ENCODE measurements around the gene ZEB2. TPM values are rescaled to one million over a fixed set of nuclear protein-coding genes. Genes with fewer than 3 reads are reported as not detected.

Gene ZEB2
- total and polyA plus RNA-seq, 2 of the 8 experiments (the other 6 are each of a cell fraction or from before 2014, with no cell fraction given) = 0.38 TPM; not detected in 1

- Histone ChIP-seq H3K4me1 (replicated peaks in 1 of 4; ENCODE audit: control insufficient read depth in 3 of 4, insufficient read depth in 4 of 4, low read length in 3 of 4) (peaks cover 1 to 6% (median 5%) of the 10 kb centered on the region in 4 experiments; a peak in 5 of 7 replicates), H2BK20ac (ENCODE audit: low read length) (no peak overlapping the region), H3K4me2 (ENCODE audit: insufficient read depth in 1 of 2, low read depth in 2 of 2, low read length in 2 of 2) (no peak overlapping the region), H4K8ac (ENCODE audit: extremely low read depth, insufficient read depth, low read length) (no peak overlapping the region), H2AFZ (ENCODE audit: low read length) (no peak overlapping the region), H3K14ac (ENCODE audit: insufficient read length) (no peak overlapping the region), H4K20me1 (replicated peaks in 1 of 2; ENCODE audit: control insufficient read depth in 1 of 2, insufficient read depth in 2 of 2, low read length in 2 of 2) (no peaks in the 10 kb centered on the region), H3K79me2 (ENCODE audit: control insufficient read depth in 1 of 2, insufficient read depth in 2 of 2, low read length in 2 of 2) (no peaks in the 10 kb centered on the region), H2BK120ac (replicated peaks; ENCODE audit: low read depth, low read length) (no peak overlapping the region), H3K27ac (ENCODE audit: low read depth, low read length) (no peak overlapping the region), H3K4ac (replicated peaks; ENCODE audit: insufficient read length, low read depth, low read length) (peak overlapping the region; percentile 7), H3K23ac (ENCODE audit: insufficient read length) (no peak overlapping the region), H3K9ac (replicated peaks in 1 of 4; ENCODE audit: extremely low read depth in 1 of 4, low read depth in 3 of 4, low read length in 3 of 4) (no peak overlapping the region), H4K5ac (ENCODE audit: insufficient read length, low read depth, low read length) (no peak overlapping the region), H3K79me1 (ENCODE audit: low read depth, low read length) (no peaks in the 10 kb centered on the region), H3K4me3 (ENCODE audit: extremely low read depth in 1 of 4, insufficient read depth in 2 of 4, low read depth in 3 of 4, low read length in 4 of 4) (no peak overlapping the region), H3K56ac (replicated peaks; ENCODE audit: insufficient read length, low read depth, low read length) (no peak overlapping the region), H2AK5ac (ENCODE audit: low read depth, low read length) (no peak overlapping the region), H3K9me3 (ENCODE audit: insufficient read depth in 2 of 2, low read depth in 1 of 2, low read length in 1 of 2) (no peaks in the 10 kb centered on the region), H3K23me2 (ENCODE audit: low read depth, low read length) (no peaks in the 10 kb centered on the region), H3K36me3 (ENCODE audit: control insufficient read depth in 2 of 4, insufficient read depth in 4 of 4, low read length in 3 of 4) (no peaks in the 10 kb centered on the region), H2BK5ac (ENCODE audit: low read depth, low read length) (no peak overlapping the region), H3K18ac (ENCODE audit: extremely low read depth, low read length) (no peak overlapping the region), H4K91ac (replicated peaks; ENCODE audit: insufficient read length, low read length) (no peak overlapping the region), H2BK15ac (ENCODE audit: low read length) (no peak overlapping the region), H3K27me3 (replicated peaks in 1 of 4; ENCODE audit: control insufficient read depth in 3 of 4, extremely low read depth in 1 of 4, insufficient read depth in 3 of 4, low read length in 3 of 4) (peaks cover 0 to 2% (median 0%) of the 10 kb centered on the region in 4 experiments; a peak in 3 of 7 replicates), H2BK12ac (ENCODE audit: low read depth, low read length) (no peak overlapping the region)
- WGBS, 2 experiments (ENCODE audit: extremely low coverage in 1 of 2, insufficient coverage in 1 of 2, insufficient read length in 1 of 2, insufficient replicate concordance in 2 of 2, low coverage in 1 of 2, low lambda C conversion rate in 2 of 2, missing lambda C conversion rate in 1 of 2) = 92% methylated on average over 1 of the region's 1 CpG; no CpG with 5 or more reads in 1 of the 2 experiments
- POLR2A ChIA-PET (ENCODE audit: partially characterized antibody) = interaction anchor here (0.6 kb wide), 1 partner anchor 495 kb away, joined by 3 read pairs; no protein-coding TSS in a partner anchor
- no peak for DNase-seq (ENCODE audit: low read depth in 1 of 2, low spot score in 2 of 2)
- FAIRE-seq = no peak
- CTCF ChIA-PET (ENCODE audit: partially characterized antibody) = interaction anchor here (0.6 kb wide), 1 partner anchor 26 kb away, joined by 3 read pairs; no protein-coding TSS in a partner anchor
- no peak for TF ChIP-seq POLR2A (IDR thresholded peaks at IDR 0.05; ENCODE audit: control extremely low read depth in 1 of 2, low read depth in 2 of 2, low read length in 2 of 2)
- TF ChIP-seq SP2 (IDR thresholded peaks at IDR 0.05; ENCODE audit: low read length) = no peak
- no peak for TF ChIP-seq ZNF274 (IDR thresholded peaks at IDR 0.05; ENCODE audit: borderline replicate concordance, extremely low read depth, low read length)
- no peak for TF ChIP-seq TAF7 (optimal IDR thresholded peaks at IDR 0.05; ENCODE audit: borderline replicate concordance, low read depth, low read length)
- TF ChIP-seq NRF1 (IDR thresholded peaks at IDR 0.05; ENCODE audit: low read depth, low read length) = no peak
- TF ChIP-seq SIX5 (IDR thresholded peaks at IDR 0.05; ENCODE audit: low read depth, low read length) = no peak
- TF ChIP-seq BCL11A (IDR thresholded peaks at IDR 0.05; ENCODE audit: low read depth in 2 of 2, low read length in 2 of 2) = no peak
- no peak for TF ChIP-seq TCF12 (IDR thresholded peaks at IDR 0.05; ENCODE audit: low read depth, low read length)
- TF ChIP-seq, protein P1, sequence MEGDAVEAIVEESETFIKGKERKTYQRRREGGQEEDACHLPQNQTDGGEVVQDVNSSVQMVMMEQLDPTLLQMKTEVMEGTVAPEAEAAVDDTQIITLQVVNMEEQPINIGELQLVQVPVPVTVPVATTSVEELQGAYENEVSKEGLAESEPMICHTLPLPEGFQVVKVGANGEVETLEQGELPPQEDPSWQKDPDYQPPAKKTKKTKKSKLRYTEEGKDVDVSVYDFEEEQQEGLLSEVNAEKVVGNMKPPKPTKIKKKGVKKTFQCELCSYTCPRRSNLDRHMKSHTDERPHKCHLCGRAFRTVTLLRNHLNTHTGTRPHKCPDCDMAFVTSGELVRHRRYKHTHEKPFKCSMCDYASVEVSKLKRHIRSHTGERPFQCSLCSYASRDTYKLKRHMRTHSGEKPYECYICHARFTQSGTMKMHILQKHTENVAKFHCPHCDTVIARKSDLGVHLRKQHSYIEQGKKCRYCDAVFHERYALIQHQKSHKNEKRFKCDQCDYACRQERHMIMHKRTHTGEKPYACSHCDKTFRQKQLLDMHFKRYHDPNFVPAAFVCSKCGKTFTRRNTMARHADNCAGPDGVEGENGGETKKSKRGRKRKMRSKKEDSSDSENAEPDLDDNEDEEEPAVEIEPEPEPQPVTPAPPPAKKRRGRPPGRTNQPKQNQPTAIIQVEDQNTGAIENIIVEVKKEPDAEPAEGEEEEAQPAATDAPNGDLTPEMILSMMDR (IDR thresholded peaks at IDR 0.05; ENCODE audit: control extremely low read depth in 1 of 3, insufficient read depth in 1 of 3, low read depth in 1 of 3, low read length in 3 of 3) = no peak
- TF ChIP-seq CBX8 (IDR thresholded peaks at IDR 0.05; ENCODE audit: borderline replicate concordance, low read depth, low read length) = no peak
- TF ChIP-seq RAD21 (IDR thresholded peaks at IDR 0.05 in 1 of 2, conservative IDR thresholded peaks at IDR 0.05 in 1 of 2; ENCODE audit: low read depth in 2 of 2, low read length in 2 of 2) = no peak
- no peak for TF ChIP-seq BRCA1 (IDR thresholded peaks at IDR 0.05; ENCODE audit: low read depth, low read length)
Measured at GRCh38 chr2:144341538-144341937, 178.4 kb downstream of the ZEB2 start.
